ENCODE results near the gene INS. TPM values are rescaled to one million over a fixed set of nuclear protein-coding genes. Genes with fewer than 3 reads are reported as not detected.

Gene INS
- total and polyA plus RNA-seq, 10 of the 15 experiments (the other 5 are each of a cell fraction or from before 2014, with no cell fraction given): not detected

DNA sequence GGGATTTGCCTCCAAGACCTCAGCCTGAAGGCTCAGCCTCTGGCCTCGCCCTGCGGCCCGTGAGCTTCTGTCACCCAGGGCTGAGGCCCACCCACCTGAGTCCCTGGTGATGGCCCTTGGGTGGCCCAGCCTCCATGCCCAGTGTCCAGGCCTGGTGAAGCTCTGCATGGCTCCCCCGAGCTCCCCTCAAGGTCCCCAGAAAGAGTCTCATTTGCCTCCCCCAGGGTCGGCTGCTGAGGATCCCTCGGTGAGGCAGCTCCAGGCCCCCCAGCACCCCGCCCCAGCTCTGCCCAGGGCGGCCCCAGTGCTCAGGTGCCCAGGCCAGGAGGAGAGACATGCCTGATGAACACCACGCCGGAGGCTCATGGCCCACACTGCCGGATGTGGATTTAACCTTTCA is 12.8 kb upstream of the INS start:
- Histone ChIP-seq H3K27me3 (replicated peaks in 1 of 2; ENCODE audit: control insufficient read depth in 2 of 2, insufficient read depth in 2 of 2, low read length in 1 of 2) (no peaks in the 10 kb centered on the region; a peak in 1 of 4 replicates), H3K9ac (ENCODE audit: control insufficient read depth, insufficient read depth, low read length) (no peak overlapping the region), H2AFZ (ENCODE audit: control insufficient read depth, low read depth, low read length) (no peak overlapping the region), H3K9me3 (replicated peaks; ENCODE audit: control insufficient read depth, insufficient read depth, low read length) (no peaks in the 10 kb centered on the region), H3K4me3 (no peak overlapping the region), H4K20me1 (ENCODE audit: control insufficient read depth, insufficient read depth) (no peaks in the 10 kb centered on the region), H3K27ac (ENCODE audit: control insufficient read depth, insufficient read depth) (no peak overlapping the region), H3K4me1 (ENCODE audit: control insufficient read depth, insufficient read depth, low read length) (no peaks in the 10 kb centered on the region), H3K4me2 (ENCODE audit: control insufficient read depth, insufficient read depth) (no peak overlapping the region), H3K79me2 (ENCODE audit: control insufficient read depth, insufficient read depth, low read length) (no peaks in the 10 kb centered on the region), H3K36me3 (ENCODE audit: control insufficient read depth in 2 of 2, insufficient read depth in 2 of 2, low read length in 1 of 2) (no peaks in the 10 kb centered on the region)
- no peak for DNase-seq (ENCODE audit: low read depth, low spot score)
- FAIRE-seq: no peak
- ChIA-PET CTCF (no interaction called here), RAD21 (ENCODE audit: unreplicated experiment) (no interaction called here), SMC1A (ENCODE audit: uncharacterized antibody, unreplicated experiment) (no interaction called here), POLR2A (no interaction called here)
- intact Hi-C loops (cut with micrococcal nuclease; ENCODE audit: unreplicated experiment) (no loop called here), in situ Hi-C loops (cut with MboI) (no loop called here)
- TF ChIP-seq SUPT20H (IDR thresholded peaks at IDR 0.05; ENCODE audit: borderline replicate concordance, control insufficient read depth, low read depth, low read length) (no peak), RB1 (IDR thresholded peaks at IDR 0.05; ENCODE audit: borderline replicate concordance) (no peak), E4F1 (IDR thresholded peaks at IDR 0.05; ENCODE audit: borderline replicate concordance, partially characterized antibody) (no peak), IKZF2 (IDR thresholded peaks at IDR 0.05) (no peak), ETV6 (conservative IDR thresholded peaks at IDR 0.05 in 1 of 2, IDR thresholded peaks at IDR 0.05 in 1 of 2; ENCODE audit: borderline replicate concordance in 1 of 2, low read depth in 1 of 2) (no peak), ATF7 (IDR thresholded peaks at IDR 0.05; ENCODE audit: low read depth) (no peak), IRF4 (IDR thresholded peaks at IDR 0.05; ENCODE audit: low read depth, low read length) (no peak), KDM1A (IDR thresholded peaks at IDR 0.05; ENCODE audit: borderline replicate concordance) (no peak), STAT3 (IDR thresholded peaks at IDR 0.05; ENCODE audit: low read depth, low read length) (no peak), CEBPB (IDR thresholded peaks at IDR 0.05; ENCODE audit: borderline replicate concordance in 1 of 2, low read depth in 2 of 2, low read length in 2 of 2) (no peak), FOXM1 (IDR thresholded peaks at IDR 0.05; ENCODE audit: low read depth, low read length) (no peak), BHLHE40 (IDR thresholded peaks at IDR 0.05; ENCODE audit: borderline replicate concordance in 1 of 2, low read depth in 2 of 2, low read length in 1 of 2) (no peak), SIX5 (IDR thresholded peaks at IDR 0.05; ENCODE audit: low read depth, low read length, severe bottlenecking) (no peak), CEBPZ (IDR thresholded peaks at IDR 0.05; ENCODE audit: low read depth, low read length) (no peak)
- TF ChIP-seq, protein P1, sequence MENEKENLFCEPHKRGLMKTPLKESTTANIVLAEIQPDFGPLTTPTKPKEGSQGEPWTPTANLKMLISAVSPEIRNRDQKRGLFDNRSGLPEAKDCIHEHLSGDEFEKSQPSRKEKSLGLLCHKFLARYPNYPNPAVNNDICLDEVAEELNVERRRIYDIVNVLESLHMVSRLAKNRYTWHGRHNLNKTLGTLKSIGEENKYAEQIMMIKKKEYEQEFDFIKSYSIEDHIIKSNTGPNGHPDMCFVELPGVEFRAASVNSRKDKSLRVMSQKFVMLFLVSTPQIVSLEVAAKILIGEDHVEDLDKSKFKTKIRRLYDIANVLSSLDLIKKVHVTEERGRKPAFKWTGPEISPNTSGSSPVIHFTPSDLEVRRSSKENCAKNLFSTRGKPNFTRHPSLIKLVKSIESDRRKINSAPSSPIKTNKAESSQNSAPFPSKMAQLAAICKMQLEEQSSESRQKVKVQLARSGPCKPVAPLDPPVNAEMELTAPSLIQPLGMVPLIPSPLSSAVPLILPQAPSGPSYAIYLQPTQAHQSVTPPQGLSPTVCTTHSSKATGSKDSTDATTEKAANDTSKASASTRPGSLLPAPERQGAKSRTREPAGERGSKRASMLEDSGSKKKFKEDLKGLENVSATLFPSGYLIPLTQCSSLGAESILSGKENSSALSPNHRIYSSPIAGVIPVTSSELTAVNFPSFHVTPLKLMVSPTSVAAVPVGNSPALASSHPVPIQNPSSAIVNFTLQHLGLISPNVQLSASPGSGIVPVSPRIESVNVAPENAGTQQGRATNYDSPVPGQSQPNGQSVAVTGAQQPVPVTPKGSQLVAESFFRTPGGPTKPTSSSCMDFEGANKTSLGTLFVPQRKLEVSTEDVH (IDR thresholded peaks at IDR 0.05; ENCODE audit: low read depth, partially characterized antibody): no peak
- no peak for ATAC-seq
- no TSS peak for BruUV-seq (replicated peaks)
- WGBS (ENCODE audit: insufficient coverage, insufficient replicate concordance, low lambda C conversion rate, missing lambda C conversion rate): 10% methylated on average over 11 of the region's 11 CpGs
